Measurements from ENCODE around the gene DHRSX.
"Not testable (repeated sequence)": the region's sequence is repeated elsewhere in the genome, so short reads cannot be mapped to it uniquely, and the experiment has no call there.

Gene DHRSX

GRCh38 chrX:2419418-2419817, 81.4 kb downstream of the DHRSX start:
- not testable (repeated sequence) for DNase-seq

DNA sequence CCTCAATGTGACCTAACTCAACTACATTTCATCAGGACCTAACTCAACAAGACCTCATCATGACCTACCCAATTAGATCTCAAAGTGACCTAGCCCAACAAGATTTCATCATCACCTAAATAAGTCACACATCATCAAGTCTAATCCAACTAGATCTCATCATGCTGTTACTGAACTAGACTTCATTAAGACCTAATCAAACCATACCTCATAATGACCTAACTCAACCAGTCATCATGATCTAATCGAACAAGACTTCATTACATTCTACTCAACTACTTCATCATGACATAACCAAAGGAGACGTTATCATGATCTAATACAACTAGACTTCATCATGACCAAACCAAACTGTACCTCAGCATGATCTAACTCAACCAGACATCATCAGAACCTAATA, 82.8 kb downstream of the DHRSX start:
- no peak for DNase-seq

DNA sequence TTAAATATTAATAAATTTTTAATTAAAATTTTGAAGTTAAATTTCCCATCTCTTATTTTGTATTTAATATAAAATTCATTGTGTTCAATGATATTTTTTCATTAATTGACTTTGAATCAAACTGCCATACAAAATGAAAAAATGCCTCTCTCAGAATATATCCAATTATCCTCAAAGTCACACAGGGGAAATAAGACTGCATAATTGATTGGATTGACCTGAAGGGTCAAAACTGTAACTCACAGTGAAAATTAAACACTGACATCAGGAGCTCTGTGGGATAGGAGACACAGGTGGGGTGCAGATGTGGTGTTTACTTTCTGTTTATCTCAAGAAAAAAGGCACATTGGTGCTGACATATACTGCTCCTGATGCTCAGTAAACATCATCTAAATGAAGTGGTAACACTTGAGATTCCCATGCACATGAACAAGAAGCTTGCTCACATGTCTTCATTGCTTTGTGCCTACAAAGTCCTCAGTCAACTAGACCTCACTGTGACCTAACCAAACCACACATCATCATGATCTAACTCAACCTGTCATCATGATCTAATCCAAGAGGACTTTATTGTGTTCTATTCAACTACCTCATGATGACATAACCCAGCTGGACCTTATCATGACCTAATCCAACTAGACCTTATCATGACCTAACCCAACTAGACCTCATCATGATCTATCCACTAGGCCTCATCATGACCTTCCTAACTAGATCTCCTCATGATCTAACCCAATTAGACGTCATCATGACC, 83.7 kb downstream of the DHRSX start:
- no peak for DNase-seq

DNA sequence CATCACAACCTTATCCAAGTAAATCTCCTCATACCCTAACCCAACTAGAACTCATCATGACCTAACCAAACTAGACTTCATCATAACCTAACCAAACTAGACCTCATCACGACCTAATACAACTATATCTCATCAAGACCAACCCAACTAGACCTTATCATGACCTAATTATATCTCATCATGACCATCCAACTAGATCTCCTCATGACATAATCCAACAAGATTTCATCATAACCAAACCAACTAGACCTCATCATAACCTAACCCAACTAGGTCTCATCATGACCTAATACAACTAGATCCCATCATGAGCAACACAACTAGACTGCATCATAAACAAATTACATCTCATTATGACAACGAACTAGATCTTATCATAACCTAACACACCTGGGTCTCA, 86.4 kb downstream of the DHRSX start:
- no peak for DNase-seq

DNA sequence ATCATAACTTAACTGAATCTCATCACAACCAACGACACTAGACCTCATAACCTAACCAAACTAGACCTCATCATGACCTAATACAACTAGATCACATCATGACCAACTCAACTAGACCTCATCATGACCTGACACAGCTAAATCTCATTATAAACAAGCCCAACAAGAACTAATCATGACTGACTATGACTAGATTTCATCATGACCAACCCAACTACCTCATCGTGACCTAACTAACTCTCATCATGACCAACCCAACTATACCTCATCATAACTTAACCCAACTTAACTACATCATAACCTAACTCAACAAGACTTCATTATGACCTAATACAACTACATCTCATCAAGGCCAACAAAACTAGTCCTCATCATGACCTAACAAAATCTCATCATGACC, 86.8 kb downstream of the DHRSX start:
- no peak for DNase-seq

- DNase-seq: no peak
These were observed 88.6 kb downstream of the DHRSX start for GRCh38 chrX:2412131-2412530.

- no peak for DNase-seq
These were observed 90.3 kb downstream of the DHRSX start for GRCh38 chrX:2410279-2411020.

GRCh38 chrX:2409796-2410195, 91.0 kb downstream of the DHRSX start:
- no peak for DNase-seq

DNA sequence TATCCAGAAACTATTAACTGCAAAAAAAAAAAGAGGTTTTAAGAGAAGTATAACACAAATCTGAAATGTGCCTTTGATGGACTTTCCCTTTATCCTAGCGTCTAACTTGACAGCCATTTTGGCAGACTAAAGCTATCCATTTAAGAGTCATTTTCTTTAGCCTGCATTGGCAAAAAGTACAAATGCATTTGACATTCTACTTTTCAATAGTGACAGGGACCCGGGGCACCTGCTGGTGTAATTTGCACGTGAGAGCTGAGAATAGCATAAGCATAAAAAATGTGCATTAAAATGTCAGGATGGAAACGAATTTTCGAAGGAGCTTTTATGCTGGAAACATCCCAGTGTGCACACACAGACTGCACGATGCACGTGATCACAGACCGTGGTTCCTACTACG, 91.9 kb downstream of the DHRSX start:
- DNase-seq: no peak

- DNase-seq: no peak
These were observed 93.8 kb downstream of the DHRSX start for GRCh38 chrX:2406891-2407518.

DNA sequence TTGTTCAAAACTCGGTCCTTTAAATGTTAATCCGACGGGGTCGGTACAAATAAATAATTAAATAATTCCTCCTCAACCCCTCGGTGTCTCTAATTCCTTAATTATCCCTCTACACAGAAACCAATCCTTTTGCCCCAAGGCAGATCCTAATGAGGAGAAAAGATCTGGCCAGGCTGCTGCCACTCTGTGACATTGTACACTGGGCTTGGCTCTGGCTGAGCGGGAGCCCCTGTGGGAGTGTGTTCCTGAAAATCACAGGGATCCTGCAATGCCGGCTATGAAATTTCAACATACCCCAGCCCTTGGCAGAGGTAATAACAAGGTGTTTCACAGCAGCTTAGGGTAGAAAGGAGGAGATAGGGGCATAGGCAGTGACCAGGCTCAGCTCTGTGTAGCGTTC, 96.0 kb downstream of the DHRSX start:
- no peak for DNase-seq

DNA sequence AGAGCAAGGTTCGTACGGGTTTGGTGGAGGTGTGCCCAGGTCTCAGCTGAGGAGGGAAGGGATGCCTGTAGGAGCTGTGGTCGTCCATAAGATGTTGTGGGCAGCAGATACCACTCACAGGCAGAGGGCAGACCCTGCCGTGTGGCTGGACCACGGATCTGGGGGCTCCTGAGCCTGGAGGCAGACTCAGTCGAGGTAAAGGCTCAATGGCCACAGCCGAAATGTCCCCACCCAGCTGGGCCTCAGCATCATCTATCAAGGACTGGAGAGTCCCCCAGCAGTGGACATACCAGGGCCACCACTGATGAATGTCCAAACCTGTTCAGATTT, 98.5 kb downstream of the DHRSX start:
- no peak for DNase-seq

- DNase-seq: no peak
These were observed 99.0 kb downstream of the DHRSX start for GRCh38 chrX:2401590-2402360.

DNA sequence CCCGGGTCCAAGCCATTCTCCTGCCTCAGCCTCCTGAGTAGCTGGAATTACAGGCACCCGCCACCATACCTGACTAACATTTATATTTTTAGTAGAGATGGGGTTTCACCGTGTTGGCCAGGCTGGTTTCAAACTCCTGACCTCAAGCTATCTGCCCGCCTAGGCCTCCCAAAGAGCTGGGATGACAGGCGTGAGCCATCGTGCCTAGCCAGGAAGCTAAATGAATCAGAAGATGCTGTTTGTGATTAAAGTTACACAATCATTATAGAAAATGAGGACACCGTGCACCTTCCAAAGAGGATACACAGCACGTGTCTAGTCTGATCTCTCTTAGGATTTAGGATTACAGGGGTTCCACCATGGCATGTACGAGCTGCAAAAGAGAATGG, 99.6 kb downstream of the DHRSX start:
- DNase-seq: no peak

DNA sequence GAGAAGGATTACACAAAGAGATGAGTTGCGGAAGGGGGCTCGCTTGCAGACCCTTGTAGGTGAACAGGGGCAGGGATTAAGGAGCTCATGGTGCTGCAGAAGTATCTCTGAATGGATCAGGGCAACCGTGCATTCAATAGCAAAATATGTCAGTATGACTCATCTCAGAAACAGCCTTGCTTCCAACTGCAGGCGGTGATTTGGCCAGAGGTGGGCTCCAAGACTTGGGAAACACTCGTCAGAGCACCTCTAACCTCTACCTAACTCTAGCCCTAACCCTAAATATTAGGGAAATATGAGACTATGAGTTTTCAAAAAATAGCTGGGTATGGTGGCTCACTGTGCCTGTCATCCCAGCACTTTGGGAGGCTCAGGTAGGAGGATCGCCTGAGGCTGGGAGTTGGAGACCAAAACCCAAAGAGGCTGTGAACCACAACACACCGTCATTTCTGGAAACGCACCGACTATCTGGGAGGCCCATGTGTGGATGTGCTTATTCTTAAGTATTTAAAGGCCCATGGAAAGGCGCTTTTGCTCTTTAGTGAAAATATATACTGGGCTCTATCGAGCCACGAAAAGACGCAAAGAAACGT, 102.6 kb downstream of the DHRSX start:
- DNase-seq: no peak

- no peak for DNase-seq
These were observed 103.3 kb downstream of the DHRSX start for GRCh38 chrX:2397229-2398063.

- DNase-seq: no peak
These were observed 105.3 kb downstream of the DHRSX start for GRCh38 chrX:2395261-2395992.

GRCh38 chrX:2391869-2392606, 108.7 kb downstream of the DHRSX start:
- no peak for DNase-seq

GRCh38 chrX:2390754-2391153, 110.0 kb downstream of the DHRSX start:
- DNase-seq: no peak

DNA sequence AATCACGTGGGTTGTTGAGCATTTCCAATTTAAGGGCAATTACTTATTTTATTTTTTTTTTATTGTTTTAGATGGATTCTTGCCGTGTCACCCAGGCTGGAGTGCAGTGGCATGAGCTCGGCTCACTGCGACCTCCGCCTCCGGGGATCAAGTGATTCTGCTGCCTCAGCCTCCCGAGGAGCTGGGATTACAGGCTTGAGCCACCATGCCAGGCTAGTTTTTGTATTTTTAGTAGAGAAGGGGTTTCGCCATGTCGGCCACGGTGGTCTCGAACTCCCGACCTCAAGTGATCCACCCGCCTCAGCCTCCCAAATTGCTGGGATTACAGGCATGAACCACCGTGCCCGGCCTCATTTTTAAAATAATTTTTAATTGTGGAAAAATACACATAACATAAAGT, 111.0 kb downstream of the DHRSX start:
- not testable (repeated sequence) for DNase-seq

- DNase-seq: no peak
These were observed 111.5 kb downstream of the DHRSX start for GRCh38 chrX:2389324-2389723.
